Muscle of leg (tissue), 11 donors: ENCODE measurements around the gene TEX22. TPM values are rescaled to one million over a fixed set of nuclear protein-coding genes. Genes with fewer than 3 reads are reported as not detected.

Source experiments
- DNase-seq: peaks from one replicate; pipeline ENCODE4 v3.0.0; 2013
- H3K27ac ChIP-seq: one replicate; pipeline ENCODE4 v1.5.1; 2013; ENCODE audit warnings: mild to moderate bottlenecking, low read length, control low read depth
- H3K27me3 ChIP-seq: one replicate; pipeline ENCODE4 v1.6.1; 2013; ENCODE audit warnings: low read length; ENCODE audit not compliant: control insufficient read depth, insufficient read depth
- H3K36me3 ChIP-seq: one replicate; pipeline ENCODE4 v1.6.1; 2013; ENCODE audit warnings: low read length; ENCODE audit not compliant: control insufficient read depth, insufficient read depth
- H3K4me1 ChIP-seq: one replicate; pipeline ENCODE4 v1.6.1; 2013; ENCODE audit warnings: low read length; ENCODE audit not compliant: control insufficient read depth, insufficient read depth
- H3K4me3 ChIP-seq: one replicate; pipeline ENCODE4 v1.5.1; 2013; ENCODE audit warnings: low read length, control low read depth
- H3K9me3 ChIP-seq: replicated peaks from 2 replicates; pipeline ENCODE4 v1.6.1; 2013; ENCODE audit warnings: low read depth, low read length; ENCODE audit not compliant: control insufficient read depth
- WGBS: methylation state at CpG from one replicate; pipeline ENCODE4 v1.1.5; 2013; ENCODE audit warnings: missing lambda C conversion rate; ENCODE audit not compliant: insufficient coverage; 5-methylcytosine and 5-hydroxymethylcytosine counted together
- polyA plus RNA-seq, 8 donors: library from polyadenylated mRNA; unstranded; fragments of 120-200 nt; gene quantifications; one replicate each; pipeline versions ENCODE4 v1.2.1 to v1.2.3, GENCODE V29; 2013; ENCODE audit warnings: inconsistent platforms in 1 of 8, low replicate concordance in 1 of 8; ENCODE audit not compliant: insufficient read length in 8 of 8, insufficient read depth in 1 of 8
- total RNA-seq: library from RNA; stranded (reverse); fragments of 120-200 nt; gene quantifications from one replicate; pipeline ENCODE4 v1.2.4, GENCODE V29; 2013

Gene TEX22
- total and polyA plus RNA-seq, 9 donors: 0.23 to 1.1 (median 0.49) TPM

- no peak for DNase-seq
- WGBS: 89% methylated on average over 14 of the region's 14 CpGs
Measured at GRCh38 chr14:105458571-105458970, 60.2 kb downstream of the TEX22 start.

GRCh38 chr14:105460116-105460515 is 61.8 kb downstream of the TEX22 start:
- Histone ChIP-seq H3K4me1 (peaks cover 24% of the 10 kb centered on the region), H3K27ac (no peak overlapping the region), H3K36me3 (peaks cover 62% of the 10 kb centered on the region), H3K4me3 (no peak overlapping the region), H3K27me3 (no peaks in the 10 kb centered on the region), H3K9me3 (no peaks in the 10 kb centered on the region)
- DNase-seq: no peak
- 92% methylated on average over 17 of the region's 17 CpGs for WGBS

More at GRCh38 chr14:105458571-105458970, 60.2 kb downstream of the TEX22 start:
- Histone ChIP-seq H3K27me3 (no peaks in the 10 kb centered on the region), H3K9me3 (no peaks in the 10 kb centered on the region), H3K27ac (no peak overlapping the region), H3K36me3 (peaks cover 58% of the 10 kb centered on the region), H3K4me3 (no peak overlapping the region), H3K4me1 (peaks cover 24% of the 10 kb centered on the region)

GRCh38 chr14:105460616-105461015 is 62.3 kb downstream of the TEX22 start:
- 85% methylated on average over 13 of the region's 17 CpGs for WGBS
- Histone ChIP-seq H3K27ac (no peak overlapping the region), H3K9me3 (no peaks in the 10 kb centered on the region), H3K27me3 (no peaks in the 10 kb centered on the region), H3K36me3 (peaks cover 62% of the 10 kb centered on the region), H3K4me3 (no peak overlapping the region), H3K4me1 (peaks cover 29% of the 10 kb centered on the region)
- no peak for DNase-seq

- Histone ChIP-seq H3K27ac (no peak overlapping the region), H3K27me3 (no peaks in the 10 kb centered on the region), H3K4me3 (no peak overlapping the region), H3K4me1 (peaks cover 35% of the 10 kb centered on the region), H3K36me3 (peaks cover 54% of the 10 kb centered on the region), H3K9me3 (no peaks in the 10 kb centered on the region)
- WGBS: 87% methylated on average over 18 of the region's 18 CpGs
- DNase-seq: no peak
Measured at GRCh38 chr14:105461903-105462302, 63.6 kb downstream of the TEX22 start.

Other genes starting within 250 kb of the TEX22 start
- gene JAG2, start 229.8 kb upstream of the TEX22 start, total RNA-seq: 23.8 TPM
- gene JAG2, start 229.8 kb upstream of the TEX22 start, polyA plus RNA-seq: 10 to 100 TPM; 24.5 to 53.7 (median 46.1) TPM
- 21.9 TPM for gene NUDT14, start 217.2 kb upstream of the TEX22 start, total RNA-seq
- 10 to 100 TPM; 10.5 to 22.8 (median 15.8) TPM for gene NUDT14, start 217.2 kb upstream of the TEX22 start, polyA plus RNA-seq
- 44.6 TPM for gene BTBD6, start 150.0 kb upstream of the TEX22 start, total RNA-seq
- 10 to 100 TPM; 32.6 to 46.6 (median 37.9) TPM for gene BTBD6, start 150.0 kb upstream of the TEX22 start, polyA plus RNA-seq
- 29.9 TPM for gene BRF1, start 97.5 kb upstream of the TEX22 start, total RNA-seq
- gene BRF1, start 97.5 kb upstream of the TEX22 start, polyA plus RNA-seq: 10 to 100 TPM; 25.3 to 31.3 (median 27.9) TPM
- 66.2 TPM for gene PACS2, start 83.8 kb upstream of the TEX22 start, total RNA-seq
- 100 to 1,000 TPM in 3 of 8 donors, 10 to 100 TPM in 5; 67.1 to 110 (median 87.9) TPM for gene PACS2, start 83.8 kb upstream of the TEX22 start, polyA plus RNA-seq
- gene MTA1, start 21.3 kb downstream of the TEX22 start, total RNA-seq: 41.8 TPM
- gene MTA1, start 21.3 kb downstream of the TEX22 start, polyA plus RNA-seq: 100 to 1,000 TPM in 3 of 8 donors, 10 to 100 TPM in 5; 64.1 to 112 (median 91.3) TPM
- gene CRIP2, start 76.3 kb downstream of the TEX22 start, total RNA-seq: 144 TPM
- gene CRIP2, start 76.3 kb downstream of the TEX22 start, polyA plus RNA-seq: 100 to 1,000 TPM; 203 to 335 (median 255) TPM
- gene CRIP1, start 88.3 kb downstream of the TEX22 start, total RNA-seq: 39.3 TPM
- gene CRIP1, start 88.3 kb downstream of the TEX22 start, polyA plus RNA-seq: 10 to 100 TPM; 32.6 to 64.4 (median 56.7) TPM
- 7.0 TPM for gene TEDC1, start 92.7 kb downstream of the TEX22 start, total RNA-seq
- gene TEDC1, start 92.7 kb downstream of the TEX22 start, polyA plus RNA-seq: 1 to 10 TPM; 5.6 to 9.3 (median 7.7) TPM
- gene TMEM121, start 128.0 kb downstream of the TEX22 start, total RNA-seq: 4.8 TPM
- gene TMEM121, start 128.0 kb downstream of the TEX22 start, polyA plus RNA-seq: 1 to 10 TPM; 1.3 to 3.7 (median 3.3) TPM